PFSK-1 (cell line): ENCODE data around the gene RPP30.

ENCODE experiments used
- FOXP2 ChIP-seq: optimal IDR thresholded peaks from 2 replicates; pipeline ENCODE3; 2011; ENCODE audit warnings: borderline replicate concordance, control low read depth, inconsistent platforms; ENCODE audit not compliant: insufficient read depth; ENCODE audit errors: extremely low read length, extremely low read depth
- POLR2AphosphoS5 ChIP-seq: IDR thresholded peaks from 2 replicates; pipeline ENCODE4 v1.6.1; 2012; ENCODE audit warnings: low read depth, mild to moderate bottlenecking, control low read depth, low read length, moderate library complexity
- REST ChIP-seq, 2 experiments: IDR thresholded peaks; 2 replicates each; pipeline versions ENCODE4 v1.6.1 to v1.8.0; 2011 to 2012; ENCODE audit warnings: low read depth in 2 of 2, low read length in 2 of 2, control low read depth in 1 of 2, inconsistent platforms in 1 of 2, mild to moderate bottlenecking in 1 of 2, moderate library complexity in 1 of 2; ENCODE audit not compliant: insufficient read depth in 1 of 2
- SIN3A ChIP-seq: IDR thresholded peaks from 2 replicates; pipeline ENCODE4 v1.6.1; 2012; ENCODE audit warnings: mild to moderate bottlenecking, low read length, moderate library complexity, borderline replicate concordance; ENCODE audit not compliant: insufficient read depth
- TAF1 ChIP-seq: IDR thresholded peaks from 2 replicates; pipeline ENCODE4 v1.6.1; 2012; ENCODE audit warnings: low read length, control low read depth, borderline replicate concordance; ENCODE audit not compliant: insufficient read depth

Gene RPP30

GRCh38 chr10:90859321-90859751 lies 12.4 kb upstream of the RPP30 start:
- no peak for TF ChIP-seq SIN3A
- TF ChIP-seq REST (IDR thresholded peaks at IDR 0.05; ENCODE audit: insufficient read depth in 1 of 2, low read depth in 2 of 2, low read length in 2 of 2): no peak
- TF ChIP-seq FOXP2: no peak
- TF ChIP-seq TAF1: no peak
- no peak for TF ChIP-seq POLR2AphosphoS5

GRCh38 chr10:90860790-90861189 lies 11.0 kb upstream of the RPP30 start:
- TF ChIP-seq TAF1: no peak
- no peak for TF ChIP-seq SIN3A
- TF ChIP-seq POLR2AphosphoS5: no peak
- no peak for TF ChIP-seq FOXP2
- no peak for TF ChIP-seq REST (IDR thresholded peaks at IDR 0.05; ENCODE audit: insufficient read depth in 1 of 2, low read depth in 2 of 2, low read length in 2 of 2)

GRCh38 chr10:90862908-90863514 lies 8.8 kb upstream of the RPP30 start:
- TF ChIP-seq FOXP2 (no peak), TAF1 (no peak), SIN3A (no peak), POLR2AphosphoS5 (no peak), REST (IDR thresholded peaks at IDR 0.05; ENCODE audit: insufficient read depth in 1 of 2, low read depth in 2 of 2, low read length in 2 of 2) (no peak)

- TF ChIP-seq FOXP2 (no peak), TAF1 (no peak)
Measured at GRCh38 chr10:90865401-90865800, 6.4 kb upstream of the RPP30 start.

GRCh38 chr10:90866050-90866598 lies 5.7 kb upstream of the RPP30 start:
- TF ChIP-seq POLR2AphosphoS5: no peak
- TF ChIP-seq FOXP2: no peak
- no peak for TF ChIP-seq SIN3A
- no peak for TF ChIP-seq TAF1
- no peak for TF ChIP-seq REST (IDR thresholded peaks at IDR 0.05; ENCODE audit: insufficient read depth in 1 of 2, low read depth in 2 of 2, low read length in 2 of 2)
